Stomach (tissue), 9 donors: ENCODE data around the gene FAM114A1. TPM values are rescaled to one million over a fixed set of nuclear protein-coding genes. Genes with fewer than 3 reads are reported as not detected.

Experiments
- DNase-seq, 2 donors: peaks; one replicate each; pipeline versions ENCODE4 v3.0.0 to v3.0.0-alpha.2; 2013 to 2019
- H3K27ac ChIP-seq, 5 donors: fragments of 200-600 bp in 4 of 5; sonication (generic) in 4 of 5; one replicate each; pipeline ENCODE4 v1.5.1; 2013 to 2019; ENCODE audit warnings: mild to moderate bottlenecking in 1 of 5, moderate library complexity in 1 of 5
- H3K27me3 ChIP-seq, 3 donors: fragments of 200-600 bp; sonication (generic); one replicate each; pipeline ENCODE4 v1.5.1; 2017 to 2019; ENCODE audit warnings: mixed run types in 1 of 3
- H3K36me3 ChIP-seq, 4 donors: fragments of 200-600 bp; sonication (generic); 1 replicate in 3 of 4; 2 replicates in 1 of 4; pipeline ENCODE4 v1.5.1; 2016 to 2019
- H3K4me1 ChIP-seq, 4 donors: fragments of 200-600 bp; sonication (generic); one replicate each; pipeline ENCODE4 v1.5.1; 2016 to 2019
- H3K4me3 ChIP-seq, 4 donors: fragments of 200-600 bp; sonication (generic) in 3 of 4; one replicate each; pipeline ENCODE4 v1.5.1; 2016 to 2019; ENCODE audit warnings: mild to moderate bottlenecking in 1 of 4
- H3K9me3 ChIP-seq, 4 donors: fragments of 200-600 bp; sonication (generic); one replicate each; pipeline ENCODE4 v1.5.1; 2016 to 2019
- EP300 ChIP-seq: sonication (generic); formaldehyde crosslinking; IDR thresholded peaks from one replicate; pipeline ENCODE4 v1.6.1; 2017; ENCODE audit warnings: antibody characterized with exemption
- POLR2A ChIP-seq, 4 donors: fragments of 450-650 bp; IDR thresholded peaks; one replicate each; pipeline ENCODE4 v1.6.1; 2016; ENCODE audit warnings: antibody characterized with exemption in 4 of 4, control low read depth in 2 of 4, mild to moderate bottlenecking in 1 of 4, moderate library complexity in 1 of 4
- POLR2AphosphoS5 ChIP-seq, 3 donors: sonication (generic); formaldehyde crosslinking; IDR thresholded peaks; one replicate each; pipeline ENCODE4 v1.6.1; 2016; ENCODE audit warnings: antibody characterized with exemption in 3 of 3
- WGBS, 5 donors: extraction: QIAGEN DNeasy Blood & Tissue Kit in 3 of 5; methylation state at CpG; one replicate each; pipeline versions ENCODE4 v1.1.5 to v1.1.7; 2013 to 2018; 5-methylcytosine and 5-hydroxymethylcytosine counted together
- intact Hi-C: fragments of 100-400 bp; cut with DNase I; formaldehyde crosslinking; loops from one replicate; pipeline ENCODE4 v1.15.1; 2023; ENCODE audit warnings: low total_unique reads
- polyA plus RNA-seq, 3 donors: library from polyadenylated mRNA; stranded (reverse); fragments of 200-250 nt; gene quantifications; one replicate each; pipeline ENCODE4 v1.2.3, GENCODE V29; 2013
- total RNA-seq, 5 donors: library from RNA; depleted of rRNA; stranded (reverse); fragments of >200 nt; gene quantifications; one replicate each; pipeline versions ENCODE4 v1.1.0 to v1.2.3, GENCODE V29; 2014 to 2016
- TF ChIP-seq, protein P1 (sequence below), 7 experiments: fragments of 450-650 bp in 4 of 7; fragments of 200-600 bp in 3 of 7; sonication (generic) in 3 of 7; IDR thresholded peaks; one replicate each; pipeline ENCODE4 v1.5.1; 2016 to 2019; ENCODE audit warnings: antibody characterized with exemption in 7 of 7, control low read depth in 2 of 7, mild to moderate bottlenecking in 1 of 7
- donor health status: healthy with polysubstance abuse.
- donor health status: Bipolar disorder and iron deficiency.
- donor health status: healthy.

FAM114A1 gene
- total and polyA plus RNA-seq, 8 donors, result 10.4 to 149 (median 47.9) TPM

DNA sequence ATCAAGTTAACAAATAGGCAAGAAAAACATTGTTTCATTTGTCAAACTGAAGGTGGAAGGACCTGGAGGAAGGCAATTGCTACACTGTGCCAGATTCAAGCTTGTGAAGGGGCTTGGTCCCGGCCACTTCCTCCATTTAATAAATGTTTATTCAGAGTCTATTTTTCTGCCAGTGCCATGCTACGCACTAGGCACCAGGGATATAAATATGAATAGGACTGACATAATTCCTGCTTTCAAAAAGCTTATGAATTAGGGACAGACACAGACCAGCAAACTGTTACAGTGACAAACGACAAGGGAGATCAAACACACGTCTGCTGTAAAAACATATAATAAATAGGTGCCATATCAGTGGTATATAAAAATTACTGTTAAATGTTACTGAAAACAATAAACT, 11.6 kb upstream of the FAM114A1 start:
- peaks cover 0 to 23% (median 8%) of the 10 kb centered on the region in 4 donors for H3K4me1 ChIP-seq
- H3K36me3 ChIP-seq, result no peaks in the 10 kb centered on the region
- no peaks in the 10 kb centered on the region for H3K27me3 ChIP-seq
- WGBS, 5 donors, result 26 to 39% (median 35%) methylated on average over 4 of the region's 4 CpGs
- DNase-seq, result no peak
- TF ChIP-seq POLR2AphosphoS5 (IDR thresholded peaks at IDR 0.05), result no peak
- no peak for TF ChIP-seq POLR2A (IDR thresholded peaks at IDR 0.05)
- TF ChIP-seq, protein P1, sequence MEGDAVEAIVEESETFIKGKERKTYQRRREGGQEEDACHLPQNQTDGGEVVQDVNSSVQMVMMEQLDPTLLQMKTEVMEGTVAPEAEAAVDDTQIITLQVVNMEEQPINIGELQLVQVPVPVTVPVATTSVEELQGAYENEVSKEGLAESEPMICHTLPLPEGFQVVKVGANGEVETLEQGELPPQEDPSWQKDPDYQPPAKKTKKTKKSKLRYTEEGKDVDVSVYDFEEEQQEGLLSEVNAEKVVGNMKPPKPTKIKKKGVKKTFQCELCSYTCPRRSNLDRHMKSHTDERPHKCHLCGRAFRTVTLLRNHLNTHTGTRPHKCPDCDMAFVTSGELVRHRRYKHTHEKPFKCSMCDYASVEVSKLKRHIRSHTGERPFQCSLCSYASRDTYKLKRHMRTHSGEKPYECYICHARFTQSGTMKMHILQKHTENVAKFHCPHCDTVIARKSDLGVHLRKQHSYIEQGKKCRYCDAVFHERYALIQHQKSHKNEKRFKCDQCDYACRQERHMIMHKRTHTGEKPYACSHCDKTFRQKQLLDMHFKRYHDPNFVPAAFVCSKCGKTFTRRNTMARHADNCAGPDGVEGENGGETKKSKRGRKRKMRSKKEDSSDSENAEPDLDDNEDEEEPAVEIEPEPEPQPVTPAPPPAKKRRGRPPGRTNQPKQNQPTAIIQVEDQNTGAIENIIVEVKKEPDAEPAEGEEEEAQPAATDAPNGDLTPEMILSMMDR (IDR thresholded peaks at IDR 0.05), result no peak
- no peak for TF ChIP-seq EP300
- no peaks in the 10 kb centered on the region for H3K9me3 ChIP-seq
- peak overlapping the region in 4 of 5 donors; percentile 11 to 88 (median 68) for H3K27ac ChIP-seq
- H3K4me3 ChIP-seq, result peak overlapping the region in 3 of 4 donors; percentile 11 to 27 (median 18)
- intact Hi-C loops, result loop anchor here (10.0 kb wide), 1 partner anchor 91 kb away; no protein-coding TSS in a partner anchor

DNA sequence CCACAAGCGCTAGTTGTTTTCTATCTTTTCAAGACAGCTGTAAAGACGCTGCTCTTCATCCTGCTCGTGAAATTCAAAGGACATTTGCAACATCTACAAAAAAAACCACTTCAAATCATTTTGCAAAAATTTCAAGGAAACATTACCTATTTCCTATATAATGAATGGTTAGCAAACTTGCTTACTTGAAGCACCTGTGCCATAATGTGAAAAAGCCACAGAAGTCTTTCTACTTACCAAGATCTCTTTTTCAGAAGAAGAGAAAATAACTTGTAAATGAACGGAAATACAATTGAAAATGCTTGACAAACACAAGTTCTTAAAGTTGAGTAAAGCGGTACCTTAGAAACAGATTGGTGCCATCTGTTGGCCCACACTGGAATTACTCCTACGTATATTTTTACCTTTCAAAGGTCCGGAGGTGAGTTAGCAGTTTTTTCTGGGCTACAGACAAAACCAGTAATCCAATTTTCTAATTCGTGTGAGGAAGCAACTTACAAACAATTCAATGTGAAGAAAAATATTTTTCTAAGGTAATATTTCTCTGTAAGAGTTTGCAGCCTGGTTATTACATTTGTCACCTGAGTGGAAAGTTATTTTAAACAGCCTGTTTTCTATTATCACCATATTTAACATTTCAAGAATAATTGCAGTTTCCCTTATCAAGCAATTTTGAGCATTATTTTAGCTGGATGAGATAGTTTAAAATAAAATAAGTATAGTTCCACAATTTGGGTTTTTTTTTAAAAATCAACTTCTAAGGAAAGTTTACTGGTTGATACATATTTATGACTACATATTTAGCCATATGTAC, 10.9 kb upstream of the FAM114A1 start, which contains the start of gene TLR6:
TLR6 (minus strand) TSS at position 294 of the 814 bp plus-strand sequence. CDS start 27,344 bp downstream, outside the sequence.
- DNase-seq, result peak; percentile 68 to 78
- 13 to 21% (median 17%) methylated on average over 8 of the region's 8 CpGs for WGBS, 5 donors
- intact Hi-C loops, result loop anchor here (10.0 kb wide), 1 partner anchor 92 kb away; no protein-coding TSS in a partner anchor
- Histone ChIP-seq H3K27me3 (no peaks in the 10 kb centered on the region), H3K4me3 (peak within 1 kb of the TSS in 3 of 4 donors; percentile 11 to 27 (median 18)), H3K36me3 (no peaks in the 10 kb centered on the region), H3K9me3 (no peaks in the 10 kb centered on the region), H3K27ac (peak within 1 kb of the TSS in 4 of 5 donors; percentile 52 to 88 (median 74)), H3K4me1 (peaks cover 0 to 23% (median 8%) of the 10 kb centered on the region in 4 donors)
- TF ChIP-seq EP300 (no peak), POLR2A (IDR thresholded peaks at IDR 0.05) (no peak), POLR2AphosphoS5 (IDR thresholded peaks at IDR 0.05) (peak in 1 of 3 donors; percentile 10)
- TF ChIP-seq, protein P1 (IDR thresholded peaks at IDR 0.05), result peak in 5 of 7 experiments; percentile 52 to 86 (median 70)

DNA sequence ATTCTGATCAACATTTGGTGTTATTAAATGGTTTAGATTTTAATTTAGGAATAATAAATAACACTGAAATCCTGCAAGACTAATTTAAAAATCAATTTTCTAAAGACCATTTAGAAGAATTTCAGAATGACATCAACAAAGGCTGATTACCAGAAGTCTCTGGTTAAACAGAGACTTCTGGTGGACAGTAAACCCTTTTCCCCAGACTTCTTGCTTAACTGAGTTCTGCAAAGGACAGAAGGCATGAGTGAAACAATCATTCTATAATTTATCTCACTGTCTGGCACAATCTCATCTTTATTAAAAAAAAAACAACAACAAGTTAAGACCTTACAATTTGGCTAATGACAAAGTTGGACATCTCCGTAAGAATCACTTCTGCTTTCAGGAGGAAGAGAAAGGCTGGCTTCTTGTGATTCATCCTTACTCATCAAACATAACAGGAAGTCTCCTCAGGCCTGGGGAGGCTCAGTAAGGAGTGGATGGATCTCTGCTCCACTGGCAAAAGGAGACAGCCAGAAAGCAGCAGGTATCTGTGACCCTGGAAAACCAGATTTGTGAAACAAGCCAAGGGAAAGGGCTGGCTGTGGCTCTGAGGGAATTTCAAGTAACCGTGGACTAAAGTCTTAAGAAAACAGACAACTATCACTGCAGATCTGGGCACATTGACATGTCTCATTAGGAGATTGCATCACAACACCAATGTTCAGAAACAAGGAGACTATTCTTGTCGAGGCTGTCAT, 10.1 kb upstream of the FAM114A1 start:
- no peak overlapping the region for H3K4me3 ChIP-seq
- TF ChIP-seq POLR2AphosphoS5 (IDR thresholded peaks at IDR 0.05) (peak in 2 of 3 donors; percentile 55 to 65), POLR2A (IDR thresholded peaks at IDR 0.05) (no peak)
- H3K9me3 ChIP-seq, result no peaks in the 10 kb centered on the region
- H3K4me1 ChIP-seq, result peaks cover 0 to 23% (median 8%) of the 10 kb centered on the region in 4 donors
- H3K27me3 ChIP-seq, result no peaks in the 10 kb centered on the region
- WGBS, 5 donors, result 45 to 58% (median 51%) methylated on average over 3 of the region's 3 CpGs
- intact Hi-C loops, result loop anchor here (10.0 kb wide), 1 partner anchor 93 kb away; no protein-coding TSS in a partner anchor
- H3K36me3 ChIP-seq, result no peaks in the 10 kb centered on the region
- H3K27ac ChIP-seq, result peak overlapping the region; percentile 52 to 88 (median 64)
- DNase-seq, result no peak

DNA sequence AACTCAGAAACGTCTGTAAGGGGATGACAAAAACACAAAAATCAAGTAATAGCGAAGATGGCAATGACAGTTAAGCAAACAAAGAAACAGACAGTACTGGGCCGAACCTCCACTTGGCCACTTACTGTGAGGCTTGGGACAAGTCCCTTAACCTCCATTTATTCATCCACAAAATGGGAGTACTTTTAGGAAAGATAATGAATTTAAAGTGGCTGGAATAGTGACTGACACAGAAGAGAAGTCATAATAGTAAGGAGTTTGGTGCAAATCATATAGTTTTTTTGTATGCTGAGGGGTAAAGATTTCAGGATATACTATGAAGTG, 9.5 kb upstream of the FAM114A1 start:
- TF ChIP-seq, protein P1 (IDR thresholded peaks at IDR 0.05), result no peak
- TF ChIP-seq POLR2AphosphoS5 (IDR thresholded peaks at IDR 0.05) (no peak), EP300 (no peak), POLR2A (IDR thresholded peaks at IDR 0.05) (no peak)
- no peaks in the 10 kb centered on the region for H3K36me3 ChIP-seq
- H3K4me1 ChIP-seq, result peaks cover 0 to 23% (median 8%) of the 10 kb centered on the region in 4 donors
- H3K27me3 ChIP-seq, result no peaks in the 10 kb centered on the region
- no peaks in the 10 kb centered on the region for H3K9me3 ChIP-seq
- 63 to 73% (median 67%) methylated on average over 3 of the region's 3 CpGs for WGBS, 5 donors
- DNase-seq, result no peak
- H3K4me3 ChIP-seq, result no peak overlapping the region
- peak overlapping the region in 4 of 5 donors; percentile 52 to 88 (median 74) for H3K27ac ChIP-seq
- intact Hi-C loops, result loop anchor here (10.0 kb wide), 1 partner anchor 93 kb away; no protein-coding TSS in a partner anchor
